GM12891 (cell line): ENCODE measurements around the gene TMEM41A.

ENCODE experiments used
- PAX5 ChIP-seq: IDR thresholded peaks from 2 replicates; pipeline ENCODE4 v1.6.1; 2011; ENCODE audit warnings: low read length, moderate library complexity, mild to moderate bottlenecking; ENCODE audit not compliant: insufficient read depth, severe bottlenecking
- POLR2A ChIP-seq: IDR thresholded peaks from 2 replicates; pipeline ENCODE4 v1.6.1; 2011; ENCODE audit warnings: low read depth, low read length, control low read depth
- POLR2AphosphoS5 ChIP-seq: IDR thresholded peaks from 2 replicates; pipeline ENCODE4 v1.6.1; 2011; ENCODE audit warnings: low read depth, low read length, control low read depth
- TAF1 ChIP-seq: IDR thresholded peaks from 2 replicates; pipeline ENCODE4 v1.6.1; 2011; ENCODE audit warnings: low read depth, low read length, control low read depth

- TF ChIP-seq PAX5 (no peak), POLR2AphosphoS5 (no peak), POLR2A (no peak), TAF1 (no peak)
Observed at GRCh38 chr3:185504636-185505035, 5.8 kb upstream of the TMEM41A start.
